Measurements from ENCODE around the gene NOTCH2.

The NOTCH2 gene

DNA sequence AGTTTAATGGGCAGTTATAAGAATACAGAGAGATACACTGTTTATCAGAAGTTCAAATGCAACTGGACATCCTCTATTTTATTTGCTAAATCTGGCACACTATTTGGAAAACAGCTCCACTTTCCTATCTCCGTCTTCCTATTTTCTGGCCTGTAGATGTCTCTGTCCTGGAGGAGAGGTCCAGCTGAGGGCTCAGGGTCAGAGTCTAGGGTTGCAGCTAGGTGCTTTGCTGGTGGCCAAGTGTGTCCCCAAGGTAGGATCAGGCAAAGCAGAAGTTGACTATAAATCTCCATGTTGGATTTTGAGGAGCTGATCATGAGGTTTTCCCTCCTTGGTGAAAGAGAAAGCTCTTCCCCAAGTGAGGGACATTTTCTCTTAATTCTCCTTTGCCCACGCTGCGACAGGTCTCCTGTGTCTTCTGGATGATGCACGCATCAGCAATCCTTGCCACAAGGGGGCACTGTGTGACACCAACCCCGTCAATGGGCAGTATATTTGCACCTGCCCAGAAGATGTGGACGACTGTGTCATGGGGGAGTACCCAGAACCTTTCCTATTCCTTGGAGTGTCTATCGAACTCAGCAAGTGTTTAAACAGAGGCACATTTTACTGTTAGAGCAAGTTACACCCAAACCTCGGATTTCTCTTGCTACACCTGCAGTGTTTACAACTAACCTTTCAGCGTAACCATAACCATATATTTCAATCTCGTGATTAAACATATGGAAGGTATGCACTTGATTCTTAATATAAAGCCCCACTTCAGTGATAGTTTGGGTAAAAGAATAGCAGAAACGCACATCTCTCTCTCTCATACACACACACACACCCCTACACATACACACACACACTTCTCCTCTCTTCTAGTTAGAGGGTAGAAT is 183.3 kb downstream of the NOTCH2 start:
- DNase-seq, result peak in 2 of 10 donors; percentile 34 to 42
- intact Hi-C loops (cut with DNase I), result no loop called here

DNA sequence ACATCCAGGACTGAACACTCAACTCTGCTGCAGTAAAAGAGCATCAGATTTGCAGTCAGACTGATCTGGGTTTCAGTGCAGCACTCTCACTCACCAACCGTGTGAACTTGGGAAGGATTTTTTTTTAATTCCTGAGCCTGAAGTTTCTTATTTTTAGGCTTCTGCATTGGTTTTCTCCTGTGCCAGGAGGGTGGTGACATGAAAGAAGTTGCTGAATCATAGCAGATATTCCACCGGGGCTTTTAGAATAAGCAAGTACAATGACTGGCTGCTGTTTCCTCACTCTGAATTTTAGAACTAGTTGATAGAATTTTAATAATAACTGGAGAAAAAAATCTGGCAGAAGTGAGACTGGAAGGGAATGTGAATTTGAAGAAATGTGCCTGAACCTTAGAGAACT is 184.8 kb downstream of the NOTCH2 start:
- intact Hi-C loops (cut with DNase I), result no loop called here
- no peak for DNase-seq

DNA sequence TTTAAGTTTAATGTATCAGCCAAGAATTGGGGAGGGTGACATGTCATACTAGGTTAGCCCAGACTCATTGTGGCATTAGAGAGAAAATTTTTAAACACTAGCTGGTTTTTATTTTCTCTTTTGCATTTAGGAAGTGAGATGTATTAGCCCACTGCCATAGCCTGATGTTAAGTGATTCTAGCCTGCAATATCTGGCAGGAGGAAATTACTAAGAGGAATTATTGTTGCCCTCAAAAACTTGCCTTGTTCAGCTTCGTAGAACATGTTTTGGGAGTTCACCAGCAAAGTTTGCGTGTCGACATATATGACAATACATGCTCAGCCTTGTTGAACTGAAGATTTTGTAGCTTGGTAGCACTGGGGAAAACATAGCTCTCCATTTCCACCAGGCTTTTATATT is 185.6 kb downstream of the NOTCH2 start:
- no peak for DNase-seq
- intact Hi-C loops (cut with DNase I), result no loop called here

DNA sequence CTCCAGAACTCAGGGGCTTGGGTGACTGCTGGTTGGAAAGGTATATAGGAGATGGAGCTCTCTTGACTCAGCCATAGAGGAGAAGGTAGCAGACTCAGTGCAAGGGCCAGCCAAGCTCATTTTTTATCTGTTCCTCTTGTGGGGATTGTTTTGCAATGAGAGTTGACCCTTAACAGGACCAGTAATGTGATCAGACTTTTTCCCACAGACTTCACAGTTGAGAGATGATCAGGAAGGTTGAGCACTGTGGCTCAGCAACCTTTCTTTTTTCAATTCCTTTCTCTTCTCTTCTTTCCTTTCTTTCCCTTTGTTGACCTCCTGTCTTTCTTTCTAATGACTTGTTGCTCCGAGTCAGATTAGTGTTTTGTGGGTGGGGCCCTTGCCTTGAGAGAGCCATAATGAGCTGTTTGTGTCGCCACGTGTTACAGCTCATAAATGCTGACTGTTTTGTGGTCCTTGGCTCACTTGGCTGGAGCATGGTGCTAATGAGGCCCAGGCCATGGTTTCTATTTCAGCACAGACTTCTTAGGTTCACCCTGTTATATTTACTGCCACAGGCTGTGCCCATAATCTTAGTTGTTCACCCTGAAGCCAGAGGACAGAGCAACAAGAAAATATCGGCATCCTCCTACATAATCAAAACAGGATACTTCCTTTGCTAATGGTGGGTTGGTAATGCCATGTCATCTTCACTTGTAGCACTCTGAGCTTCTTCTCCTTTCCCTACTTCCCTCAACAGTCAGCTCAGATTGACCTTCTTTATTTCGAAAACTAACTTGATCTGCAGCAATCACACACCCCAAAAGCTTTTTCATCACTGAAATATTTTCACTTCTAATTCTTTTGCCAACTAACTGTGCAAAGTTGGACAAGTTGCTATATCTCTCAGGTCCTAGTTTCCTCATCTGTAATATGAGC is 187.1 kb downstream of the NOTCH2 start:
- DNase-seq, result no peak

DNA sequence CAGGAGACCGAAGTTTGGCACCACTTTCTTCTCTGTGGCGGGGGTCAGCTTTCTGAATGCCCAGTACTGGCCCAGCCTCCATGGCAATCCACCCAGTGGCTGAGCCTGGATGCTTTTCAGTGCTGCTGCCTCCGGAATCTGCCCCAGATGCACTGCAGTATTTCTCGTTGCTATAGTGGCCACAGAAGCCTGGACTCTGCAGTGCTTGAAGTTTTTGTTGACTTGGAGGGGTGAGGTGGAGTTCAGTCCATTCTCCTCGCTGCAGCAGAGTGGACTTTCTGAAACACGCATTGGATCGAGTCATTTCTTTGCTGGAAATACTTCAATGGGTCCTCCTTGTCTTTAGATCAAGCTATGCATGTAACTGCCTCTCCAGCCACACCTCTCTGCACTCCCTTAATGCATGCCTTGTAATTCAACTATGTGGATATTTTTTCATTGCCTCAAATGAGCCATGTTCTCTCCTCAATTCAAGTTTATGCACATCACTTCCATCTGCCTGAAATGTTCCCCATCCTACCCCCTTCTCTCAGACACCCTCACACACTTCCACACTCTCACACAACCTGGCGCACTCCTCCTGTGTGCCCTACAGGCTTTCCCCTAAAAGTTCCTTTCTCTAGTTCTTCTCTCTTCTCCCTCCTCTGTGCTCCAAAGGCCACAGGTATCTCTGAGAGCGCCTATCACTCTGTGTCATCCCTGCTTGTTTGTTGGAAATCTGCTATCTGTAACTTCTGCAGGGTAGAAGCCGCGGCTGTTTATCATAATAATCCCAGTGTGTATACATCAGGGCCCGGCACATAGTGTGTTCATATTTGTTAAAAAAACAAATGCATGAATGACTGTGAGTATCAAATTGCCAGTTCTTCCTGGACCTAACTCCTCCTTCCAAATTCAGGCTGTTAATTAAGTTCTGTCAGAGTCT is 189.7 kb downstream of the NOTCH2 start:
- intact Hi-C loops (cut with DNase I), result loop anchor here (10.0 kb wide), 2 partner anchors 85 to 135 kb away; no protein-coding TSS in a partner anchor
- no peak for DNase-seq

More for the DNA sequence above, 187.1 kb downstream of the NOTCH2 start:
- intact Hi-C loops (cut with DNase I), result no loop called here

DNA sequence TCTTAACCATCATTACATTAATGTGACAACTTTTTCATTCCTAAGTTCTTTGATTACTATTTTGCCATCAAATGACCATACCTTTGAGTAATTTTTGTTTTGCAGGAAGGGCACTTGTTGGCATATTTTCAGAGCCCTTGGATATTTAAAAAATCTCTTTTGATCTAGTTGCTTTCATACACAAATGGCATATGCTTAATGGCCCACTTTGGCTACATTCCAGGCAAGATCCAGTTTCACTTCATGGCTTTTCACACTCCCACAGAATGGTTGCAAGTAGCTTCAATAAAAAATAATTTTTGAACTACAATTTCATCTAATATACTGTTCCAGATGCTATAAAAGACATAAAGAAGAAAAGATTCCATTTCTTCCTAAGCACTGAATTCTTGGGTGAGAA is 191.3 kb downstream of the NOTCH2 start:
- no peak for DNase-seq
- intact Hi-C loops (cut with DNase I), result loop anchor here (10.0 kb wide), 2 partner anchors 83 to 133 kb away; no protein-coding TSS in a partner anchor

DNA sequence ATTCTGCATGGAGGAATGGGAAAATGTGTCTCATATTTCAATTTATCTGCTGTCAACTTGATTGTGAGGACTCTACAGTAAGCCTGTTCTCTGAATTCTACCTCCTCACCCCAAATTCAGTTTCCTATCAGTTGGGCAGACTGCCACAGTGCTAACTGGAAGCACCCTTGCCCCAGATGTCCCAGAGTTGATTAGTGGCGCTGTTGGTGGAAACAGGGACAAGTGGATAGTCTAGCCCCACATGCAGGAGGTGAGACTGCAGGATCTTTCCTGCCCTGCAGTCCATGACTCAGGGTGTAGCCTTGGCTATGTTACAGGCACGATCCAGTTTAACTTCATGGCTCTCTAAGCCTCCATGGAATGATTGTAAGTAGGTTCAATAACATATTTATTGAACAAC is 195.3 kb downstream of the NOTCH2 start:
- intact Hi-C loops (cut with DNase I), result loop anchor here (10.0 kb wide), 2 partner anchors 79 to 129 kb away; no protein-coding TSS in a partner anchor
- no peak for DNase-seq

DNA sequence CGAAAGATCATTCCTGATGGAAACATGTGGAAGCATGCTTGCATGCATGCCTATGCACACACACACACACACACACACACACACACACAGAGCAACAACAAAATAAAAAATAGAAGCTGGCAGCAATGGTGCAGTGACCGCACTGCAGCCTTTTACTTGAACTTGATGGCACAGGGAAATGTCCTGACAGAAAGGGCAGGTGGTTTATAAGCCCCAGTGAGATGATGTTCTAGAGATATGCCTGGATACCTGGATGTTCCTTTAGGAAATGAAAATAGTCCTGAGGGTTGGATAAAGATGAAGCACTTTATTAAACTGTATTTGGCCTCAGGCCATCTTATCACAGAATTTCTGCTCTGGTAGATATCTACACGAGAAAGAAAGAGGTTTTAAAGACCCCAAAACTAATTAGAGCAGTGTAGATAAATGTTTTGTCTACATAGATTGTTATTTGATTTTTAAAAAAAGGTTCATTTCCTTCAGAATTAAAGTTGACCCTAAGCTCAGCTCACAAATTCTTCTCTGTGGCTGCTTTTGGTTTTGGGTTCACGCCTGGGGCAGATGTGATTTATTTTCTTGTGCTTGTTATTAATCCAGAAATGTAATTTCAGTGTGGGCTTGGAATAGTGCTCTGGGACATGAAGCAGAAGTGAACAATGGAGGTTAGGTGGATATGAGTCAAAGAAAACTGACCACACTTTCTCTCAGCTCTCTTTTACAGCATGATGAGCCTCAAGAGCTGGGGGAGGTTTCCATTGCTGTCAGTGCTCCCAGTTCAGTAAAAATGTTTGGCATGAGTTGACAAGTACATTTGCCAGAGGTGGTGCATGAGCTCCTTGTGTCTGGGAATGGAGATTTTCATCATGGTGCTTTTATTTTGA is 196.1 kb downstream of the NOTCH2 start:
- intact Hi-C loops (cut with DNase I), result loop anchor here (10.0 kb wide), 2 partner anchors 79 to 129 kb away; no protein-coding TSS in a partner anchor
- DNase-seq, result no peak

DNA sequence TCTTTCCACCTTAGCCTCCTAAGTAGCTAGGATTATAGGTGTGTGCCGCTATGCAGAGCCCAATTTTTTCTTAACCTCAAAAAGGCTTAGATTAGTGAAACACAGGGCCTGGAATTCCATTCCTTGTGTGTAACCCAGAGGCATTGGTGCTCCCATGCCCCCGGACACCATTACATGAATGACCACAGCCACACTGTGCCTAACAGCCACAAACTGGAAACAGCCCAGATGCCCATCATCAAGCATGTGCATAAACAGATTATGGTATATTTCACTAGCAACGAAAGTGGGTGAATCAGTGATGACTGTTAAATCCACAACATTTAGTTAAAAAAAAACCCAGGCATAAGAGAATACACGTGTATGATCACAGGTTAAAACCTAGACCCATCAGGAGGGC is 197.6 kb downstream of the NOTCH2 start:
- DNase-seq, result no peak
- intact Hi-C loops (cut with DNase I), result loop anchor here (1.0 to 10.0 kb wide), 3 partner anchors 77 to 127 kb away; no protein-coding TSS in a partner anchor

DNA sequence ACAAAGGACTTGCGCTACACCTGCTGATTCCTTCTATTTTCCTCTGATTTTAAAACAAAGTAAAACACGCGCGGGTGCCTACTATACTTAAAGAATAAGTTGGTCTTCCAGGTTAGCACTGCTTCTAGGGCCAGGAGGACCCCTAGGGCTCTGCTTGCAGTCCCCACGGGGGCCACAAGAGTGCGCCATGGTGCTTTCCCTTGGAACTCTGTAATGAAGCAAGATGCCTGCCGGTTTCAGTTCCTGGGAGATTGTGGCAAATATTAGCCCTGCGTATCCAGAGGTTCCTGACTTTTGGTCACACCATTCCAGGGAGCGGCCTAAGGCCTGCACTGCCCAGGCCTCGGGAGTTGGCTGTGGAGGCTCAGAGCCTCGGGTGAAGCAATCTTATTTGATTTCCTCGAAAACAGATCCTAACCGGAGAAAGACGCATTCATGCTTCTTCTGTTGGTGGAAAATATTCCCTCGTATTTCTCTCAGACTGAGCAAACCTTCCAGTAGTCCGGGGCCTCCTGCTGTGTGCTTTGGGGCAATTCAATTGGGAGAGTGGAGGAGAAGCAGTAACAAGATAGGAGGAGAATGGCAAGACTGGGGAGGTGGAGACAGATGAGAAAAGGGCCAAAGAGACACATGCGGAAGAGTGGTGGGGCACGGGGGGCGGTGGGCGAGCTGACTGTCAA is 198.4 kb downstream of the NOTCH2 start:
- intact Hi-C loops (cut with DNase I), result loop anchor here (1.0 to 10.0 kb wide), 3 partner anchors 76 to 126 kb away; no protein-coding TSS in a partner anchor
- DNase-seq, result peak; percentile 43 to 96 (median 85)

DNA sequence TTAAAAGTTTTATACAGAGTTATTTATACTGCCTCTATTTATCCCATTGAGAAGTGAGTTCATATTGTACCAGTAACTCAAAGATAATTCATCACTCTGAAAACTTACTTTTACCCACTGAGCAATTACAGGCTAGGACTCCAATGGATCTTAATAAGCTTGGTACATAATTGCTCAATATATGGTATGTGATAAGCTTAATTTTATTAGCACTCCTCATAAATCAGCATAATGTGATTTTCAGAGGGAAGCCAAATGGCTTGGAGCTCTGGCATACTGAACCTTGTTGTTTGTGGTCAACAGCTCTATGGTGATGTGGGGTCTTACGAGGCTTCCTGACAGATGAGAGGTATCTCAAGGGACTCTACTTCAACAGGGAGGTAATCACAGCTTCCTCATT is 199.5 kb downstream of the NOTCH2 start:
- intact Hi-C loops (cut with DNase I), result loop anchor here (10.0 kb wide), 2 partner anchors 75 to 125 kb away; no protein-coding TSS in a partner anchor
- DNase-seq, result no peak

DNA sequence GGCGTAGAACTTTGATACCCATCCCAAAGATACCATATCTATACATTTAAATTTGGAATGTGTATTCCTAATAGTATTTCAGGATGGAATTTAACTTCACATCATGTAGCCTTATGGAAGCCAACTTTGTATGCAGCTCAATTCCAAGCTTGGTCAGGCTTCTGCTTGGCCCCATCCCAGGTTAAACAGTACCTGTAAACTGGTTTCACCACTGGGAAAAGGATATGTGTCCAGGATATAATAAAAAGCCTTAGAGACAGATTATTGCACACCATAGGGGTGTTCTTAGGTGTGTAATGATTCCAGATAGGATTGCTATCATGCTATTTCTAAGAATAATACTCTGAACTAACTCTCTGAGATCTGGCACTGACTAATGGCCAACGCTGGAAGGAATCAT is 201.3 kb downstream of the NOTCH2 start:
- intact Hi-C loops (cut with DNase I), result no loop called here
- DNase-seq, result no peak

DNA sequence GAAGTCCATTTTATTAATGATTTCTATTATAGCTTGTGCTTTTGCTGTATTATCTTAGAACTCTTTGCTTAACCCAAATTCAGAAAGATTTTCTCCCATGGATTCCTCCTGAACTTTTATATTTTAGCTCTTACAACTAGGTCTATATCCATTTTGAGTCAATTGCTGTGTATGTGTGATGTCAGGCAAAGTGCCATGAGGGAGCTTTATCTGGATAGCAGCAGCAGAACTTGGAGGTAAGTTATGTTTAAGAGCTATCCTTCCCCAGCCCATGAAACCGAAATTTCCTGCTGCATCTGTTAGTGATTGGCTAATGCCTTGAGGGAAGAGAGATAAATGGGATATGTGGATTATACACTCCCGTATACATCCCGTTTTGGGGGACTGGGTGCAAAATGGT is 203.0 kb downstream of the NOTCH2 start:
- intact Hi-C loops (cut with DNase I), result no loop called here
- no peak for DNase-seq

DNA sequence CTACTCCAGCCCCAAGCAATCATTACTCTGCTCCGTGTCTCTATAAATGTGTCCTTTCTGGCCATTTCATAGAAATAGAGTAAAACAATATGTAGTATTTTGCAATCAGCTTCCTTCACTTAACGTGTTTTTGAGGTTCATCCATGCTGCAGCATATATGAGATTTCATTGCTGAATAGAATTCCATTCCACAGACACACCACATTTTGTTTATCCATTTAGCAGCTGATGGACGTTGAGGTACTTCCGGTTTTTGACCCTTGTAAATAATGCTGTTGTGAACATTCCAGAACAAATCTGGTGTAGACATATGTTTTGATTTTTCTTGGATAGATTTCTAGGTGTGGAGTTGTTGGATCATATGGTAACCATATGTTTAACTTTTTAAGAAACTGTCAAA is 203.8 kb downstream of the NOTCH2 start:
- DNase-seq, result no peak
- intact Hi-C loops (cut with DNase I), result no loop called here

DNA sequence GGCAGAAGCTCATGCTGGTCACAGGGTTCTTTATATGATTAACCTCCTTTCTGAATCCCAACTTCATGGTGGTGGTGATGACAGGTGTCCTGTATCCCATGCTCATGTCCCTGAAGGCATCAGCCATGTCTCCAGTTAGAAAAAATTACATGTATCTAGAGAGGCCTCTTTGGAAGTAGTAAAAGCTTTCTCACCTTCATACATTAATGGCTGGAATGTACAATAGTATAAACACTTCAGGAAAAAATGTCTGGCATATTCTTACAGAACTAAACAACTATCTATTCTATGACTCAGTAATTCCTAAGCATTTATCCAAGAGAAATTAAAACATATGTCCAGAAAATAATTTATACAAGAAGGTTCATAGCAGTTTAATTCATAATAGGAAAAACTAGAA is 207.2 kb downstream of the NOTCH2 start:
- intact Hi-C loops (cut with DNase I), result no loop called here
- no peak for DNase-seq
